ENCODE results near the gene SDK1.

SDK1 gene

DNA sequence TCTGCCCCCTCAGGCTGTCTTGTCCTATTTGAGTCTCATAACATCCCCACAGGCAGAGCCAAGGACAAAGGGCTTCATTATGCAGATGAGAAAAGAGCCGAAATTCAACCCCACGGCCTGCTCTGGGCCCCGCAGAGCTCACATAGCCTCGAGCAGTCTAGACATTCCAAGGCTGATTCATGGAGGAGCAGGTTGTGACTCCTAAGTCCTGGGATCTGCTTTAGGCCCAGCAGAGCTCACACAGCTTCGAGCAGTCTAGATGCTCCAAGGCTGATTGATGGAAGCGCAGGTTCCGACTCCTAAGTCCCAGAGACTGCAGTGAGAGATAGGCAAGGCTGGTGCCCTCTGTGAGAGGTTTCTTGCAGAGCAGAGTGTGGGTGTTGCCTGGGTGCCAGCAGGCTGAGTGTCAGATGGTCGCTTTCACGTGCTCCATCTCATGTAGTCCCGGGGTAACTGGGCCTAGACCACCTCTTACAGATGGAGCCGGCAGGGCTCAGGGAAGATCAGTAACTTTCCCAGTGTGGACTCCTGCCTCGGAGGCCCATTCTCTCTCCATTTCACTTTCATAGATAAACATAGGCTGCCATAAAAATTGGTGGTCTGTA, 944.9 kb downstream of the SDK1 start:
- no peak for DNase-seq (ENCODE audit: low read depth)
- no peak overlapping the region for H3K4me3 ChIP-seq (ENCODE audit: control insufficient read depth, low read depth, low read length)
- TF ChIP-seq, protein P1, sequence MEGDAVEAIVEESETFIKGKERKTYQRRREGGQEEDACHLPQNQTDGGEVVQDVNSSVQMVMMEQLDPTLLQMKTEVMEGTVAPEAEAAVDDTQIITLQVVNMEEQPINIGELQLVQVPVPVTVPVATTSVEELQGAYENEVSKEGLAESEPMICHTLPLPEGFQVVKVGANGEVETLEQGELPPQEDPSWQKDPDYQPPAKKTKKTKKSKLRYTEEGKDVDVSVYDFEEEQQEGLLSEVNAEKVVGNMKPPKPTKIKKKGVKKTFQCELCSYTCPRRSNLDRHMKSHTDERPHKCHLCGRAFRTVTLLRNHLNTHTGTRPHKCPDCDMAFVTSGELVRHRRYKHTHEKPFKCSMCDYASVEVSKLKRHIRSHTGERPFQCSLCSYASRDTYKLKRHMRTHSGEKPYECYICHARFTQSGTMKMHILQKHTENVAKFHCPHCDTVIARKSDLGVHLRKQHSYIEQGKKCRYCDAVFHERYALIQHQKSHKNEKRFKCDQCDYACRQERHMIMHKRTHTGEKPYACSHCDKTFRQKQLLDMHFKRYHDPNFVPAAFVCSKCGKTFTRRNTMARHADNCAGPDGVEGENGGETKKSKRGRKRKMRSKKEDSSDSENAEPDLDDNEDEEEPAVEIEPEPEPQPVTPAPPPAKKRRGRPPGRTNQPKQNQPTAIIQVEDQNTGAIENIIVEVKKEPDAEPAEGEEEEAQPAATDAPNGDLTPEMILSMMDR (conservative IDR thresholded peaks at IDR 0.05; ENCODE audit: control insufficient read depth, insufficient read depth, low read depth, low read length), result no peak

DNA sequence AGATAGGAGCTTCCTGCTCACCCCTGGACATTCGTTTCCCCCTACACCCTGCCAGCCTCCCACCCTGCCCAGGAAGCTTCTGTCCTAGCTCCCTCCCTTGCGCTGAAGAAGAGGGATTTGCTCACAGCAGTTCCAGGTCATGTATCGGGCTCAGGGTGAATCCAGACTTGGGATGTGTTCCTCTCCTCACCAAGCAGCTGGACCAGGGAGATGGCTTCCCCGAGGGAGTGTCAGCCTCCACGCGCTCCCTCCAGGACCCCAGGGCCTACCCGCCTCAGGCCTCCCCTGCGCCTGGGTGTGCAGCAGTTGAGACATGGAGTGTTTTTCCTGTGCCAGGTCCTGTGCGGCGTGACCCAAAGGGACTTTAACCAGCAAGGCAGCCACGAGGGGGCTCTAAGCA, 945.5 kb downstream of the SDK1 start:
- no peak for DNase-seq (ENCODE audit: low read depth)
- TF ChIP-seq, protein P1 (conservative IDR thresholded peaks at IDR 0.05; ENCODE audit: control insufficient read depth, insufficient read depth, low read depth, low read length), result no peak
- H3K4me3 ChIP-seq (ENCODE audit: control insufficient read depth, low read depth, low read length), result no peak overlapping the region

DNA sequence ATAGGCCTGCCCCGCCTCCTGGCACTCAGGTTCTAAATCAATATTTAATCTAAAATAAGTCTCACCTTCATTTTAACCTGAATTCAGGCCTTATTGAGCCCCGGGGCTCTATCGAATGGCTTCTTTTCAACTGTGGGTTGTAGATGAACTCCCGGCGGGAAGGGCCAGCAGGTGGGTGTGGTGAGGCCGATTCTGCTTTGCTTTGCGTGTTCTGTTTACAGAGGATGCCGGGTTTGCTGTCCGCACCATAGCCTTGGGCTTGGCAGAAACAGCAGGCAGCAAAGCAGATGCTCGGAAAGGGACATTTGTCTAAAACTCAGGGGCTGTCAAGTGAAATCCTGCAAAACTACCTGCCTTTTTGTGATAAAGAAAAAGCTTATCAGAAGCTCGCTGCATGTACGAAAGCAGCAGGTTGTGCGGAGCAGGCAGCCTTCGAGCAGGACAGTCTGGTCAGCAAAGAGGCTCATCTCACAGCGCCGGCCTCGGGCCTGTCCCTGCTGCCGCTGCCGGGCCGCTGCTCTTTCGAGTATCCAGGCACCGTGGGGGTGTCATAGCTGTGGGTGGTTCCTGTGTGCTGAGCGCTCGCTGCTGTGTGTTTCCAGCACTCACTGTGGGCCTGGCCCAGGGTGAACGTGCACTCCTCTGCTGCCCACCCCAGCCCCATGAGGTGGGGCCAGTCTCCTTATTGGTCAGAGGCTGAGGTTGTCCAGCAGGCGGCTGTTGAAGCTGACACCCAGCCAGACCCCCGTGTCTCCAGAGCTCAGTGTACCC, 946.2 kb downstream of the SDK1 start:
- TF ChIP-seq, protein P1 (conservative IDR thresholded peaks at IDR 0.05; ENCODE audit: control insufficient read depth, insufficient read depth, low read depth, low read length), result no peak
- no peak overlapping the region for H3K4me3 ChIP-seq (ENCODE audit: control insufficient read depth, low read depth, low read length)
- DNase-seq (ENCODE audit: low read depth), result no peak

DNA sequence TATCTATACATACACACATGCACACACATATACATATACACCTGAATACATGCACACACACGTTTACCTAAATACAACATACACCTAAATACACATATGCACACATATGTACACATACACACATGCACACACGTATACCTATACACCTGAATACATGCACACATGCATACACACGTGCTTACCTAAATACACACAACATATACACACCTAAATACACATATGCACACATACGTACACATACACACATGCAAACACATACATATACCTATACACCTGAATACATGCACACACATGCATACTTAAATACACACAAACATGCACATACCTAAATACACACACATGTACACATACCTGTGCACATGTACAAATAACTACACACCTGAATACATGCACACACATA, 947.2 kb downstream of the SDK1 start:
- DNase-seq (ENCODE audit: low read depth), result no peak
- H3K4me3 ChIP-seq (ENCODE audit: control insufficient read depth, low read depth, low read length), result no peak overlapping the region
- TF ChIP-seq, protein P1 (conservative IDR thresholded peaks at IDR 0.05; ENCODE audit: control insufficient read depth, insufficient read depth, low read depth, low read length), result no peak

DNA sequence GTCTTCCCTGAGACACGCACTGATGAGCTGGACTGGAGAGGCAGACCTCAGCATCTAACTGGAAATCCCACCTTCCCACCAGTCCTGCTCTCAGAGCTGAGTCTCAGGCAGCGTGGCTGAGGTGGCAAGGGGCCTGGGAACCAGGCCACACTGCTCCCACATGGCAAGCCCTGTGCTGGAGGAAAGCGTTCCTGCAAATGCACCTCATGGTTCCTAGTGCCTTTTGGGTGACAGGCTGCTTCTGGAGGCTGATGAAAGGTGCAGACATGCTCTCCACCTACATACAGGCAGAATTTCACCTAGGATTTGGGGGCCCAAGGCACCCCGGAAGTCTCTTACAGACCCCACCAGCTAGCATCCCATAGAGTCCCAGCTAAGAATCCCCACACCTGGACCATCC, 948.2 kb downstream of the SDK1 start:
- DNase-seq (ENCODE audit: low read depth), result no peak
- TF ChIP-seq, protein P1 (conservative IDR thresholded peaks at IDR 0.05; ENCODE audit: control insufficient read depth, insufficient read depth, low read depth, low read length), result no peak
- H3K4me3 ChIP-seq (ENCODE audit: control insufficient read depth, low read depth, low read length), result no peak overlapping the region

DNA sequence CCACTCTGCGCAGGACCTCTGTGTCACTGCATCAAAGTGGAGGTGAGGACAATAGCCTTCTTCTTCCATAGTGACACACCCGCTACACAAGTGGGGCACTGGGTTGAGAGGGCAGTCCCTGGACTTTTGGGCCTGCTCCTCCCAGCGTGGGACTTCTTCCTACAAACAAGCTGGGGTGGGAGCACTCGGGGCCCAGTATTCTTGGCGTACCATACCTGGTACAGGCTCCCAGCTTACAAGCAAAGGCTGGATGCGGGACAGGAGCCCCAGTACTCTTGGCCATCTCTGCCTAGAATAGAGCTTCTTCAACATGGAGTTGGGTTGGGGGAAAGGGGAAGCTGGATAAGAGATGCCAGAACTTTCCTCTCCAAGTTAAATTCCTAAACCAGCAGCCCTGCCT, 954.3 kb downstream of the SDK1 start:
- no peak overlapping the region for H3K4me3 ChIP-seq (ENCODE audit: control insufficient read depth, low read depth, low read length)
- TF ChIP-seq, protein P1 (conservative IDR thresholded peaks at IDR 0.05; ENCODE audit: control insufficient read depth, insufficient read depth, low read depth, low read length), result no peak
- no peak for DNase-seq (ENCODE audit: low read depth)

Data from fibroblast of mammary gland (primary cell).